Skin of body (tissue), 2 donors: ENCODE data around the gene FGF22. TPM values are rescaled to one million over a fixed set of nuclear protein-coding genes. Genes with fewer than 3 reads are reported as not detected.
"Not testable (repeated sequence)": the region's sequence is repeated elsewhere in the genome, so short reads cannot be mapped to it uniquely, and the experiment has no call there.

Source experiments
- DNase-seq: peaks from one replicate; lab custom pipeline; 2025; lab: John Stamatoyannopoulos, UW
- total RNA-seq: library from RNA; depleted of rRNA; stranded (reverse); fragments of >200 nt; gene quantifications from one replicate; pipeline ENCODE4 v1.2.3, GENCODE V29; 2014

FGF22 gene
- total RNA-seq, 1 donor from 2014 or later = 1.4 TPM

DNA sequence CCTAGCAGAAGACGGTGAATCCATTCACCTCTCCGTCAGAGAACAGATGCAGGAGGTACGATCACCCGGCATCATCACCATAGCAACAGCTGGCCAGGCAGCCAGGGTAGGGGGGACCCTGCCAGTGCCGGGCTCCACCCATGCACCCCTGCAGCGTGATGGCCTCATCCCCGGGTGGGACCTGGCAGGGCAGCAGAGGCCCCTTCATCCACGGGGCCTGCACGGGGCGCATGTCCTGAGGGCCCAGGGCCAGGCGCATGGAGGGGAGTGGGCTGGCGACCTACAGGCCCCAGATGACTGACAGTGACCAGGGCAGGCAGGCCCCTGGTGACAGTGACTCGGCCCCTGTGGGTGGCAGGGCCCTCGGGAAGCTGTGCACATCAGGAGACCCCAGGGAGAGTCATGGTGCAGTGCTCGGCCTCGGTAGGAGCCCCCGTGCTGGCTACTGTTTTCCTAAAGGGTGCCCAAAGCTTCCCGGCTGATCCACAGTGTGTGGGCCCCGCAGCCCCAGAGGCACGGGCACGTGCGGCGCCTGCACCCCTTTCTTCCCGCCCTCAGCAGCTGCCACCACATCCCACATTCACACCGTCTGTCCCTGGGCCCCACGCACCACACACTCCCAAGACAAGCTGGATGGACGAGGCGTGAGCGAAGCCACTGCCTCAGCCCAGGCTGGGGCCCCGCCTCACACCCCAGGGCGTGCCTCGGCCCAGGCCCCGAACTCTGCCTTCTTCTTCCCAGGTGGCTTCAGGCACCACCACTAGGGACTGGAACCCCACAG is 18.6 kb downstream of the FGF22 start:
- DNase-seq = no peak

DNA sequence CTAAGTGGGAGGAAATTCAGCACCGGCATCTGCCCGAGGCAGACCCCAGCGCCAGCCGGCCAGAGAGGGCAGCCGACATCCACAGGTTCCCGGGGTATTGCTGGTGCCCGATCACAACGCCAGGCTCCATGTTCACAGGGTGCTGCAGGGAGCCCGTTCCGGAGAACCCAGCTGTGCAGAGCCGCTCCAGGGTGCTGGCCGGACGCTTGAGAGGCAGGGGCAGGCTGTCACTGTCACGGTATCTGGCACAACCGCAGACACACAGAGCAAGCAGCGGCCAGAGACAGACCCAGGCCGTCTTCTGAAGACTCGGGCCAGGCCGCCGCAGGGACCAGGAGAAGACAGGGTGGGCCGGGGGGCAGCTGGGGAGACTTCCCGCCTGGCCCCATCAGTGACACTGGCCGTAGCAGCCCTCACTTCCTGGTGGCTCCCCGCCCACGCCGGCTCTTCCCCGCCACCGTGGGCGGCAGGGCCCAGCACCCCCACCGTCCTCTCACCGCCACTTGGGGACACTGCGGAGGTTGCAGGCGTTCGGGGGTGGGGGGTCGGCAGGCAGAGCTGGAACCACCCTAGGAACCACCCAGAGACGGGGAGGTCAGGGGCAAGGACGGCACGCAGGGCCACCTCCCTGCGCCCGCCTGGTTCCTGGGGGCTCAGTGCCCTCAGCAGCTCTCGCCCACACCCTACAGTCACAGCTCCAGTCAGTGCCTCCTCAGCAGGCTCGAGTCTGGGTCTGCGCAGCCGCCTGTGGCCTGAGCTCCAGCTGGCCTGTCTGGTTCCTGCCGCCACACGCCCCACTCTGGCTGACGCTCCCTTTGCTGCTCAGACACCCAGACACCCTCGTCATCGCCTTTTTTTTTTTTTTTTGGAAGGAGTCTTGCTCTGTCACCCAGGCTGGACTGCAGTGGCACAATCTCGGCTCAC is 19.5 kb downstream of the FGF22 start:
- DNase-seq = no peak

- no peak for DNase-seq
Measured at GRCh38 chr19:660793-661426, 21.2 kb downstream of the FGF22 start.

- no peak for DNase-seq
Measured at GRCh38 chr19:661427-662196, 21.9 kb downstream of the FGF22 start.

DNA sequence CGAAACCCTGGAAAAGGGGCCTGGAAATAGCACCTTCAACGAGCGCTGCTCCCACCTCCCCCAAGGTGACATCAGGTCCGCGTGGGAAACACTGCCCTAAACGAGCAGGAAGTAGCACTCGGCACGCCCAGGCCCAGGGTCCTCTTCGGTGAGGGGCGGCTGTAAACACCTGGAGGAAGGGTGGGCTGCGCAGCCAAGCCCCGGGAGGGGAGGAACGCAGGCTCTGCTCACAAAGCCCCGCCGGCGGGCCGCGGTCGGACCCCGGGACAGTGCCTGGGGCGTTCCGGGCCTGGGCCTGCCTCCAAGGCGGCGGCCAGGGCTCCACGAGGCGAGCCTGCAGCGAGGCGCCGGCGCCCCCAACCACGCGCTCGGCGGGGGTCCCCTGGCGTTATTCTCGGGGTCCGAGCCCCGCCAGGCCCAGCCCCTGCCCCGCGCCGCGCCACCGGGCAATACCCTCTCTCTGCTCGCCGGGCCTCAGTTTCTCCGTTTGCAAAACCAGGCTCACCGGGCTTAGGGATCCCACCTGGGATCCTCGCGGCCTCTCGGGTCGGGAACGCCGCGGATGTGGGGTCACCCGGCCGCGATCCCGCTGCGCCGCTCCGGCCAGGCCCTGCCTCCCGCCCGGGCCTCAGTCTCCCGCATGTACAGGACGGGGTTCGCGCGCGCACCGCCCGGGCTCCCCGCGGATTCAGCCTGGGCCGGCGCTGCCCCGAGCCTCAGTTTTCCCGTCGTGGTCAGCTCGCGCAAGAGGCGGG is 22.7 kb downstream of the FGF22 start:
- DNase-seq = peak; percentile 8

DNA sequence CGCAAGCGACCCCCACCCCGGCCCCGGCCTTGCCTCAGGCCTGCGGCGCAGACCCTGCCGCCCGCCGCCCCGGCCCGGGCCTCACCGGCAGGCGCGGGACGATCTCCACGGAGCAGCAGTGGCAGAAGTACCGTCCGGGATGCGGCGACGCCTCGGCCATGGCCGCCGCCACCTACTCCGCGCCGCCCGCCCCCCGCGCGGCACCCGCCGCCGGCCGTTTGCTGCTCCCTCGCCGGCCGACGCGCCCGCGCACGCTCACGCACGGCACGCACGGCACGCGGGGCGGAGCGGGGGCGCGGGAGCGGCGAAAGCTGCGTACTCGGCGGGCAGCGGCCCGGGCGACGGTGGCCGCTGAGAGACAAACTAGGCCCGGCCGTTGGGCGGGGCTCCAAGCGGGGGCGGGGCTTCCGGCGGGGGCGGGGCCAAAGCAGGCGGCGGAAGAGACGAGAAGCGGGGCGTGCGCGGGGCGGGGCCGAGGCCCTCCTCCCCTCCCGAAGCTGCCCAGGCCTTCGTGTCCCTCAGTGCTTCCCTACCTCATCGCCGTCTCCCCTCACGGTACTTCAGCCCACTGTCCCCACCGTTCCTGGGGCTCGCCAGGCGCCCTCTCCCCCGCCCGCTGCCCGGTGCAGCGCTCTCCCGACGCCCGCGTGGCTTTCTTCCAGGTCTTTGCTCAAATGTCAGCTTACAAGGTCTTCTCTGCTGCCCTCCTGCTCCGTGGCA is 23.4 kb downstream of the FGF22 start, which contains the start of gene RNF126:
TSS of gene RNF126 (minus strand) at position 253 of the 720 bp plus-strand sequence. CDS start at position 160, 93 bp downstream.
- DNase-seq = peak; percentile 87

DNA sequence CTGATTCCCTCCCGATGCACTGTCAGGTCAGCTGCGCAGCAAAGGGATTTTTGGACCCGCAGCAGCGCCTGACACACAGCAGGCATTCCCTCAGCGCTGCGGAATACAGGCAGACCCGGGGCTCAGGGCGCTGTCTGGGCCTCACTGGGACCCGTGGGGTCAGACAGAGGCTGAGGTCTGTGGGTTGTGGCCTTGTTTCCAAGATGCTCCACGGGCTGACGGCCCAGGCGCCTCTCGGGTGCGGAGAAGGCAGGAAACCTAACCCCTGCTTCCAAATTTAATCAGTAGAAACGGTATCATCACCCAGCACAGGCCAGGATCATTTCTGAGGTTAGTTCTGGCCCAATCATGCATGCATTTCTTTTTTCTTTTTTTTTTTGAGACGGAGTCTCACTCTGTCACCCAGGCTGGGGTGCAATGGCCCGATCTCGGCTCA is 24.0 kb downstream of the FGF22 start:
- DNase-seq = no peak

DNA sequence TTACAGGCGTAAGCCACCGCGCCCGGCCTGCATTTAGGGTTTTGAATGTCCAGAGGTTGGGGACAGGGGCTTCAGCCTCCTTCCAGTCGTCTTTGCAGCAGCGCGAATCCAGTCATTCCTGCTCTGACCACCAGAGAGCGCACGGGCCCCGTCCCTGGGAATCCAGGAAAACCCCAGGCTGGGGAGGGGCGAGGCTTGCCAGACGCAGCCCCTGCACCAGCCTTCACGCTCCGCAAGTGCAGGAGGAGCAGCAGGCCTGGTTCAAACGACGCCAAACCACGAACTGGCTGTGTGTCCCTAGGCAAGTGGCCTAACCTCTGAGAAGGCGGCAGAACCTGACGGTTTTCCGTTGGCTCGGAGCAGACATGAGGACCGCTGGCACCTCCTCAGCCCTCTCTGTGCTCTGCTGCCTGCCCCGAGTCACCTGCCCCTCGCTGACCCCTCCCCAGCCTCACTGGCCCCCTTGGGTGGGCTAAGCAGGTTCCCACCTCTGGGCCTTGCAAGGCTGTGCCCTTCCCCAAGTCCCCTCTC is 25.3 kb downstream of the FGF22 start:
- DNase-seq = peak; percentile 59

DNA sequence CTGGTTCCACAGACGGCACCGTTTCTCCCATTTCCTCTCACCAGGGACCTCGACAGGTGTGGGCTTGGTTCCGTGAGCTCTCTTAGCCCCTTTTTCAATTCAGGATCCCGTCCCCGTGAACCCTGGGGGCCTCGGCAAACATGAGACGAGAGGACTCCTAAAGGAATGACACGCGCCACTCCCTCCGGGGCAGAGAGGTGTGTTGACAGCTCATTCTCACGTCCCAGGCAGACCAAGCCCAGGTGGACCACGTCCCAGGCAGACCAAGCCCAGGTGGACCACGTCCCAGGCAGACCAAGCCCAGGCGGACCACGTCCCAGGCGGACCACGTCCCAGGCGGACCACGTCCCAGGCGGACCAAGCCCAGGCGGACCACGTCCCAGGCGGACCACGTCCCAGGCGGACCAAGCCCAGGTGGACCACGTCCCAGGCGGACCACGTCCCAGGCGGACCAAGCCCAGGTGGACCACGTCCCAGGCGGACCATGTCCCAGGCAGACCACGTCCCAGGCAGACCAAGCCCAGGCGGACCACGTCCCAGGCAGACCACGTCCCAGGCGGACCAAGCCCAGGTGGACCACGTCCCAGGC is 27.4 kb downstream of the FGF22 start:
- not testable (repeated sequence) for DNase-seq

DNA sequence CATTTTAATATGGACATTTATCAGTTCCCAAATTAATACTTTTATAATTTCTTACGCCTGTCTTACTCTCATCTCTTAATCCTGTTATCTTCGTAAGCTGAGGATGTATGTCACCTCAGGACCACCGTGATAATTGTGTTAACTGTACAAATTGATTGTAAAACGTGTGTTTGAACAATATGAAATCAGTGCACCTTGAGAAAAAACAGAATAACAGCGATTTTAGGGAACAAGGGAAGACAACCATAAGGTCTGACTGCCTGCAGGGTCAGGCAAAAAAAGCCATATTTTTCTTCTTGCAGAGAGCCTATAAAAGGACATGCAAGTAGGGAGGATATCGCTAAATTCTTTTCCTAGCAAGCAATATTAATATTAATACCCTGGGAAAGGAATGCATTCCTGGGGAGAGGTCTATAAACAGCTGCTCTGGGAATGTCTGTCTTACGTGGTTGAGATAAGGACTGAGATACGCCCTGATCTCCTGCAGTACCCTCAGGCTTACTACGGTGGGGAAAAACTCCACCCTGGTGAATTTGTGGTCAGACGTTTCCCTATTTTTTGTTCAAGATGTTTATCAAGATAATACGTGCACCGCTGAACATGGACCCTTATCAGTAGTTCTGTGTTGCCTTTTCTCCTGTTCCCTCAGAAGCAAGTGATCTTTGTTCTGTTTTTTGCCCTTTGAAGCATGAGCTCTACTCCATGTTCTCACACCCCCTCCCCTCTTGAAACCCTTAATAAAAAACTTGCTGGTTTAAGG is 29.2 kb downstream of the FGF22 start:
- DNase-seq = not testable (repeated sequence)

DNA sequence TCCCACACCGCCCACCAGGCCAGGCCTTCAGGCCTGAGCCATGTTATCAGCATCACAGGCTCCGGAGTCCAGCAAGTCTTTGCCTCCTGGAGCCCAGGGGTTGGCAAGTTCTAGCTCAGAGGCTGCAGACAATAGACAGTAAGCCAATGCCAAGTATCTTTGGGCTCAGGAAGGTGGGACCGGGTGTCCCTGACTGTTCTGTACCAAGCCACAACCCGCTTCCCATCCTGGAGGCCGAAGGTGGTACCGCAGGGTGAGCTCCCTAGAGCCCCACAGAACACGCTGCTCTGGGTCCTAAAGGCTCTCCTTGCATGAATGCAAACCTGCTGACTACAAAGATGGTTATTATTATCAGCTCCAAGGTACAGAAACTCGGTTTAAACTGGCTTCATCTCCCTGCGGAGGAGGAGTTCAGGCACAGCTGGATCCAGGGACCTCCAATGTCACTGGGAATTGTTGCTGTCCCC is 31.0 kb downstream of the FGF22 start:
- no peak for DNase-seq

DNA sequence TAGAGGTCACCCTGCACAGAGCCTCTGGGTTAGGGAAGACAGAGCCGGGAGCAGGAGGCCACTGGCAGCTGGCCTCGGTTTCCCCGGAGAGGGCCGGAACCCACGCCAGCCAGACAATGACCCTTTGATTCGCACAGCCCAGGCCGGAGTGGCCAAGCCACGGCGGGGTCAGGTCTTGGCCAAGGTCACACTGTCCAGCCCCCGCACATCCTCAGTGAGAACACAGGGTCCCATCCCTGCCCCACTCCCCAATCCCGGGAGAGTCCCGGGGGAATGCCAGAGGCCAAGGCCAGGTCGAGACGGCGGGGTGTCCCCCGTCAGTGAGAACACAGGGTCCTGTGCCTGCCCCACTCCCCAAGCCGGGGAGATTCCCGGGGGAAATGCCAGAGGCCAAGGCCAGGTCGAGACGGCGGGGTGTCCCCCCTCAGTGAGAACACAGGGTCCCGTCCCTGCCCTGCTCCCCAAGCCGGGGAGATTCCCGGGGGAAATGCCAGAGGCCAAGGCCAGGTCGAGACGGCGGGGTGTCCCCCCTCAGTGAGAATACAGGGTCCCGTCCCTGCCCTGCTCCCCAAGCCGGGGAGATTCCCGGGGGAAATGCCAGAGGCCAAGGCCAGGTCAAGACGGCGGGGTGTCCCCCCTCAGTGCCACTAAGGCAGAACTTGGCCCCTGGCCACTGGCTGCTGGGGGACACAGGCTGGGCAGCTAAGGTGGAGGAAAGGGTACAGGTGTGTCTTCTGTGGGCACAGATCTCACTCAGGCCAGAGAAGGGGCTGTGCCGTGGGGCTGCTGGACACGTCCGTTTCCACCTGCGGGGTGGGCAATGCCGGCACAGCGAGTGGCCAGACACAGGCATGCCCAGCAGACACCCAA is 34.8 kb downstream of the FGF22 start:
- DNase-seq = no peak

DNA sequence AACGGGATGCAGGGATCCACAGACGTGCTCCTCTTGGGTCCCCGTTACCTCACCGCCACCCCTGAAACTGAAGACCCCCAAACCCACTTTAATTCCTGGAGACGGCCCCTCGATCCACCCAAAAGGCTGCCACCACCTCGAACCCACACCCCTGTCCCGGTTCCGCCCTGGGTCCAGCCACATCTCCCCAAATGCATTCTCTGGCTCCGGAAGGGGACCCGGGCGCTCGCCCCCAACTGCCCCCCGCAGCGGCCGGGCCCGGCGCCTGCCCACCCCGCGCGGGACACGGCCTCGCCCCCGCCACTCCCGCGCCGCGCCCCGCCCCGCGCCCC is 36.3 kb downstream of the FGF22 start:
- DNase-seq = no peak

DNA sequence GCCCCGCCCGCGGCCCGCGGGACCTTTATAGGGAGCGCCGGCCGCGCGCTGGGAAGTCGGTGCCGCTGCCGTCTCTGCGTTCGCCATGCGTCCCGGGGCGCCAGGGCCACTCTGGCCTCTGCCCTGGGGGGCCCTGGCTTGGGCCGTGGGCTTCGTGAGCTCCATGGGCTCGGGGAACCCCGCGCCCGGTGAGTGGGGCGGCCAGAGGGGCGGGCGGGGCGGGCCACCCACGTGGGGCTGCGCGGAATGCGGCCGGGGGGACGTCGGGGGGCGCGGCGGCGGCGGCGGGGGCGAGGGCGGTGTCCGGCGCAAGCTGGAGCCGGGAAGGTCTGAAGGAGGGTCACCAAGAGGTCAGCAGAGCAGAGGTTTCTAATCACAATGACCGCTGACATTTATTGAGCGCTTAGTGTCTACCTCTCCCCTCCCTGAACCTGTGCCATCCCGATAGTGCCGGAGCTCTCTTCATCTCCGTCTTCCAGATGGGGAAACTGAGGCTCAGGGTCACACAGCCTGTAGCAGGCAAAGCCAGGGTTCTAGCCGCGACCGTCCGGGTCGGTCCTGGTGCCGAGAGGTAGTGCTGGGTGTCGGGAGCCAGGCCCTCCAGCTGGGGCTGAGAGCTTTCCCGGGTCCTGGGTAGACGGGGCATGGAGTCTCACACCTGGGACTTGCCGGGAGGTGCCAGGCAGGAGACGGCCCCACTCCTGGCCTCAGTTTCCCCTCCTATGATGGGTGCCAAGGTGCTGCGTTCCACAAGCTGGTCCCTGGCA is 36.8 kb downstream of the FGF22 start, which contains the start of gene FSTL3:
TSS of gene FSTL3 (plus strand) at position 54 of the 767 bp plus-strand sequence. CDS start at position 86, 32 bp downstream.
- no peak for DNase-seq

GRCh38 chr19:677201-677600 is 37.5 kb downstream of the FGF22 start:
- DNase-seq = peak; percentile 71
